SKM-1 treated with dmso at 0.1 percent for 144 hours (cell line): ENCODE data around the gene PAPPA.

Experiments
- DNase-seq: peaks from one replicate; lab custom pipeline; 2025; ENCODE audit not compliant: unreplicated experiment; lab: John Stamatoyannopoulos, UW

PAPPA gene

DNA sequence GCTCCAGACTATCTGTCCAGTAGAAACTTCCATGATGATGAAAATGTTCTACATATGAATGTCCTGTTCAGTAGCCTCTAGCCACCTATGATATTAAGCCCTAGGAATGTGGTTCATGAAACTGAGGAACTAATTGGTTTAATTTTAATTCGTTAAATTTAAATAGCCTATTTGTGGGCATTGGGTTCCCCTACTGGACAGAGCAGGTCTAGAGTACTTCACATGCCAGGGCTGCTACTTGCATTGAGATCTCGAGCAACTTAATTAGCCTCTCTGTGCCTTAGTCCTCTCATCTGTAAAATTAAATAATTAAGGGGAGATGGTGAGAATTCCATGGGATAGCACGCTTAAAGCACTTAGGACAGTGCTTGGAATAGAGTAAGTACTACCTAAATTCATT is 160.0 kb downstream of the PAPPA start:
- no peak for DNase-seq

DNA sequence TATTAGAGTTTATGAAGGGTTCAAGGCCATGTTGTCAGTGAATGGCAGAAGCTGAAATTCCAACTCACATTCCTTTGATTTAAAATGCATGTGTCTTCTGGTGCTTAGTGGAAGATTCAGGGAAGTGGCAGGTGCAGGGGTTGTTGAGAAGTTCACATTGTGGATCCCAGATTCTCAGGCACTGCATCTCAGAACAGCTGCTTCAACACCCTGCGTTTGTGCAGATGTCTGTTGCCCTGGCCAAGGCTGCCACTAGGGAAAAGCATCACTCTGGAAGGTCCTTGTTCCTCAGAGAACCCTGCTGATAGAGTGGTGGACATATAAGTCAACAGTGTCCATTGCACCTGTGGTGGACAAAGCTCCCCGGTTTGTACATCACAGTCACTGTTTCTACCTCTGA is 162.7 kb downstream of the PAPPA start:
- no peak for DNase-seq

DNA sequence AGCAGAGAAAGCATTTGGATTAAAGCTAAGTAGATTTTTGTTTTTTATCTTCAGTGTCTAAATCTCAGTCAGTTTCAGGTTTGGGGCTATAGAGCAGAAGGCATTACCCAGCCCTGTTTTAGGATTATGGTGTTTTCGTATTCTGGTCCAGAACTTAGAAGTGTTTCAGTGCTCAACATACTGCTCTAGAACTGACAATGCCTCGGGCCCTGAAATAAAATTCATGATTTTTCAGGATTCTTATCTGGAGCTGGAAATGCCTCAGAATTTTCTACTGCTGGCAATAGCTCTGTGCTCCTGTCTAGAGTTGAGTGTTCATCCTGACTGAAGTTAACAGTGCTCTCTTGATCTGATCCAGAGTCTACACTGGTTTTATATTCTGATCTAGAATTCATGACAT is 163.9 kb downstream of the PAPPA start:
- DNase-seq, result no peak

DNA sequence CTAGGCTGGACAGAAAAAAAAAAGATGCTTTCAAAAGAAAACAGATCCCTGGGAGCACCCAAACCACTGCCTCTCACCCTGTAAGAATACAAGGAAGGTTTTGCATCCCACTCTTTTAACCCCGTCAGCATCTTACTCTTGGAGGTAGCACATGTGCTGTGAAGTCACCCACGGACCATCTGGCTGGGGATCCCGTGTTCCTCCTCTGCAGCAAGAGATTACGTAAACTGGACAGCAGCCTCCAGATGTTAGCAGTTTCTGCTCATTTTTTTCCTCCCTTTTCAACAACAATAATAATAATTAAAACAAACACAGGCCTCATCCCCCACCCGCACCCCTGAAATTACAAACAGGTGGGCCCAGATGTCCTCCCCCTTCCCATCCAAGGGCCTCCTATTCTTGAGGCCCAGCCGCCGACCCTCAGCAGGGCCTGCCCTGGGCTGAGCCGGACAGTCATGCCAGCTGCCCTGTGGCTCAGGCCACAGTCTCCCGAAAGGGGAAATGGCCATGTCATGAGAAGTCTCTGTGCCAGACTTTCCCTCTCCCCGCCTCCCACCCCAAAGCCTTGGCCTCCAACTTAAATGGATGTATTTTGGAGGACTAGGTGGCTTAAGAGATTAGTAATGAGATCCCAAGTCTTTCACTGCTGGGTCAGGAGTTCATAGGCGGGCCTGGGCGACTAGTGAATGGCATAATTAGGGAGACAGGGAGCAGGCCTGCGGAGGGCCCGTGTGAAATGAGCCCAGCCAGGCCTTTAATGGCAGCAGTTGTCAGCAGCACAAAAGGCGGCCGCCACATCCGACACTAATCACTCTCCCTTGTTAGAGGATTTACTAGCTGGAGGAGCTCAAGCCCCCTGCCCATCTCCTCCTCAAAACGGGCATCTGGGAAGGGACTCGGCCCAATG is 165.1 kb downstream of the PAPPA start:
- no peak for DNase-seq

DNA sequence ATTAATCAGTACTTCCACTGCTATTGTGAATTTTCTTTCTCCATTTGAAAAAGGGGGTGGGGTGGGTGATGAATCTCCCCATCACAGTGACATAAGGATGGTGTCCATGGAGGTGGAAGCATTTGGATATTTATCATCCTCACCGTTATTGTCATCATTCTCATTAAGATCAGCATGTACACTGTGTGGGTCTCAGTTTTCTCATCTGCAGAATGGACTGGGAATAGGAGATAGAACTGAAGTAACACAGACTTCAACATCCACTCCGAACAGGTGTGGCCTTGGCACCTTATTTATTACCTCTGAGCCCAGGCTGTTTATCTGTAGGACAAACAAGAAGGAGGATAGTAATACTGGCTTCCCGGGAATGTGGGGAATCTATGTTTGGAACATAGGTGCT is 165.9 kb downstream of the PAPPA start:
- DNase-seq, result no peak

DNA sequence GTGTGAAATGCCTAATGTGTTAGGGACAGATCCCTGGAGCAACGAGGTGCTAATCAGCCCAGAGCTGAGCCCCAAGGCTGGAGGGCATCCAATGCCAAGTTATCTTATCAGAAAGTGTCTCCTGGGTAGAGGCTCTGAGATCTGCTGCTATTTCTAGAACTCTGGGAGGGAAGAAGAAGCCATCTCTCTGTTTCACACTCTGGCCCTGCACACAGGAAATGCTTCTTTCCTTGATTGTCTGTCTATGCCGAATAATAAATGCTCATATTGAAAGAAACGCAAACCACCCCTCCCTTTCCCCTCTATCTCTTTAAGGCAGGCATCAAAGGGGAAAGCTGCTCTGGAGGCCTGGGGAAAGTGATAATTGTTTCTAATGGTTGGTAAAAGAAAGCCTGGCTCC is 166.7 kb downstream of the PAPPA start:
- no peak for DNase-seq

DNA sequence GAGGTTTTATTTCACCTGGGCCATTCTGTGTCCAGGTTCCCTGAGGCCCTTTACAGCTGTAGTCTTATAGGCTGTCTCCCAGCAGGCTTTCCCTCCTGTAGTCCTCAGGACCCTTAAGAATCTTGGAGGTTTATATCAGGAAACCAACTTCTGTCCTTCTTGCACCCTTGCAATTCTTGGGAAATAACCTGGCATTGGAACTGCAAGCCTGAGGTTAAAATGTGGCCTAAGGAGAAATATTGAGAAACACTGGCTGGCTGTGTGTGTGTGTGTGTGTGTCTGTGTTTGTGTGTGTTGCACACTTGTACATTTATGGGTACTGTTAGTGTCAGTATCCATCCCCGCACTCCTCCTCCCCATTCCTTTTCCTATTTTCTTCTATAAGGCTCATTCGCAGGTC is 168.9 kb downstream of the PAPPA start:
- no peak for DNase-seq

DNA sequence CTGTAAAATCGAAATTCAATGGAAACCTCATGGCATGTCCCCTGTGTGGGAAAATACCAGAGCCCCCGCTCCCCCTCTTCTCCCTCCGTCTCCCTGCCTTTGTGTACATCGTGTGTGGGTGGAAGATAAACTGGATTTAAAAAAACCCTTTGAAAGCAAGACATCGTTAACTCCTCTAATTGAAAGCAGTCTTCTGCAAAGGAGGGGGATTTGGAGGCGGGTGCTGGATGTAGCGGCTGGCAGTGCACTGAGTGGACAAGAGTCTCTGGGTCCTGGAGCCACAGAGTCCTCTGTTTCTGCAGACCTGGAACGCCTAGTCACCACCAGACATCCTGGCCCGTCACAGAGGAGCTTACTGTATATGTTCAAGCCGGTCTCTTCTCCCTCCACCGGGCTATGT is 169.4 kb downstream of the PAPPA start:
- DNase-seq, result no peak

DNA sequence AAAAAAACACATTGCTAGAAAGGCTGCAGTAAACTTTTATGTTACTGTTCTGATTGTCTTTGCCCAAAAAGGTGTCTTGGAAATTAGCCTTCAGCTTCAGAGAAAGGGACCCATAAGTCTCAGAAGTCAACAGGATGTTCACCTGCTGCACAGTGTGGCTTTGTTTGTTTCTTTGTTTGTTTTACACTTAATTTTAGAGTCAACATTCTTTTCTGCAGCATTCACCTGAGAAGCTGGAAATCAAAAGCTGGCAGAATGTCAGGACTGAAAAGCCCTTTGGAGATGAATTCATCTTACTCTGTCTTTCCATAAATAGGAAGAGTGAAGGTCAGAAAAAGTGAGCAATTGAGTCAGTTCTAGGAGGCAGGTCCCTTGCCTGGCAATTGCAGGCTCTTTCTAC is 170.0 kb downstream of the PAPPA start:
- no peak for DNase-seq

DNA sequence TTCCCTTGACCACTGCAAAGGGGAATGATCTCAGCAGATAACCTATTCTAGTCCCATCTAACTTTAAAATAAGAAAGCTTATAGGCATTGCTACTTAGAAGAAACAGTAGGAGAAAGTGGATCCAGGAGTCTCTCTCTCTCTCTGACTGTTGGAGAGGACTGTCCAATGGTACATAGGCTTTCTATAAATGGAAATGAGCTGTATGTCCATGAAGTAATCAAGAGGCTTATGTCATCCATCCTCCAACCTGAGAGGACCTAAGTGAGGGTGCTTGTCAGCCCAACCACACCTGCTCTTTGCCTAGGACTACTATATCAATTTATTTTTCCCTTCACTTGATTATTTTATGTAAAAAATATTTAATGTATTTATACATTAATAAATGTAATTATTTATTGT is 172.3 kb downstream of the PAPPA start:
- DNase-seq, result no peak

DNA sequence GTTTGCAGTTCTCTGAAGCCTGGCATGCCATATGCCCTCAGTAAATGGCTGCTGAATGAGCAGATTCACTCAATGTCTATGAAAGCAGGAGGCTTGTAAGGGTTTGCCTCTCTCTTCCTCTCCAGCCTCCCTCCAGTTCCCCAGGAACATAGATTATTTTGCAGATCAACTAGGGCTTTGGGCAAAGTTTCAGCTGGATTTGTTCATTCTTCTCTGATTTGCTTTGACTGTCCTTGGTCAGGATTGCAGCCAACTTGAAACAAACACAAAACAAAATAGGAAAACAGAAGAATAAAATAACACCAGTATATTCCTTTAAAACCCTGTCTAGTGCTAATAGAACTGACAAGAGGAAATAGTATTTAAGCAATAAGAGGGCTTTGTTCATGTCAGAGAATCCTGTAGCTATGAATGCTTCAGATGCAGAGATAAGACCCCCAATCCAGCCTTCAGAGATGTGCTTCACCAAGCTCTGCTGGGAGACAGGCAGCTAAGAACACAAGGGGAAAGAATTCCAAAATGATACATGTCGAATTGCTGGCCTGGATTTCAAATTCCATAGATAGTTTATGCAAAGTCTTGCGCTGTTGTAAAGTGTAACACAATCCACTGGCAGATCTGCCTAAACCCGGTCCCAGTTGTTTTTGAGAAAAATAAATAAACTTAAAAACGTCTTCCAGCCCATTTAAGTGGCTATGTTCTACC is 174.3 kb downstream of the PAPPA start:
- DNase-seq, result no peak

DNA sequence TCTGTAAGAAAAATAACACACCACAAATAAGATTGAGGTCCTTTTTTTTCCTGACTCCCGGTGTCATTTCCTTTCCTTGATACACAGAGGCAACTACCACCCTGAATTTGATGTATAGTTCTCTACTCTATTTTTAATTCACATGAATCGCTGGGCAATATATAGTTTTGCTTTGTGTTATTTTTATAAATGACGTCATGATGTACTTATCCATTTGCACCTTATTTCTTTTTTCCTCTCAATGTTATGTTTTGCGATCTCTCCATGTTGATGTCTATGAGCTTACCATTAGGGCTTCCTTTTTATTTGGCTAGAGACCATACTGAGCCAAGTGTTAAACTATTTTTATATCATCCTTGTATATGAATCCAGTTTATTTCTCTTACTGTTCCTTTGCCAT is 175.9 kb downstream of the PAPPA start:
- no peak for DNase-seq

DNA sequence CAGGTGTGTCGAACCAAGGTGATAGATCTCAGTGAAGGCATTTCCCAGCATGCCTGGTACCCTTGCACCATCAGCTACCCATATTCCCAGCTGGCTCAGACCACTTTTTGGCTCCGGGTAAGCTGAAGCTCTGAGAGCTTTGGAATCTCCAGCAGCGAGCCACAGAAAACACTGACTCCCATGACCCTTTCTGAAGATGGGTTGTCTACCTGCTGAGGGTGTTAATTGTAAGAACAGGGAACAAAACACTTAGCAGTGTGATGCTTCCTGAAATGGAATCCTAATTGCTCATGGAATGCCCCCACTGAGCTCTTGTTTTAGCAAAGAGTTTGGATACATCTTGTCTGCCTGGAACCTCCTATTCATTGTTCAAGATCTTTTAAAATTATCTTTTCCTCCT is 177.7 kb downstream of the PAPPA start:
- no peak for DNase-seq

DNA sequence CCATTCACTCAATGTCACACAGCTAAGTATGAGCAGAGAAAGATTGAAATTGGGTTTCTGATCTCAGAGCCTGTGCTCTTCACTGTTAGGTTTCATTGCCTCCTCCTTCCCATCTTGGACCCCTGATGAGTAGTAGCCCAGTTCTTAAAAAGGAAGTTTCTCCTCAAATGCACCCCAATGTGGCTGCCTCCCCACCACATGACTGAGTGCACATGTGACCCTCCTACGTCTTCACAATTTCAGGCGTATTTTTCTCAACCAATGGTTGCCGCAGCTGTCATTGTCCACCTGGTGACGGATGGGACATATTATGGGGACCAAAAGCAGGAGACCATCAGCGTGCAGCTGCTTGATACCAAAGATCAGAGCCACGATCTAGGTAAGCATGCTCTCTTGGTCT is 178.5 kb downstream of the PAPPA start:
- DNase-seq, result no peak

DNA sequence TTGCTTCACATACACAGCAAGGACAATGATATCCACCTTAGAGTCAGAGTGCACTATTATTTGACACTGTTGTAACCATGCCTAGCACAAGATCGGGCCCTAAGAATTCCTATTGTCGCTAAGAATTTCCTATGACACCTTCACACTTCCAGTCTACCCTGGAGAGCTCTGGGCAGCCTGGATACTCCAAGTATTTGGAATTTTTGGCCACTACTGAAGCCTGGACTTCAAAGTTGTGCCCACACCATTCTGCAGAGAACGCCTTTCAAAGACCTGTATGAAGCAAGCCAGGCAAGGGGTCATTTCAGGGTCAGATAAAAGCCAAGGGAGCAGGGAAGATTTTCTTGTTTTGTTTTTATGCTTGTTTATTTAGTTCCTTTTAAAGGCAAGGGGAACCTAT is 179.7 kb downstream of the PAPPA start:
- no peak for DNase-seq

DNA sequence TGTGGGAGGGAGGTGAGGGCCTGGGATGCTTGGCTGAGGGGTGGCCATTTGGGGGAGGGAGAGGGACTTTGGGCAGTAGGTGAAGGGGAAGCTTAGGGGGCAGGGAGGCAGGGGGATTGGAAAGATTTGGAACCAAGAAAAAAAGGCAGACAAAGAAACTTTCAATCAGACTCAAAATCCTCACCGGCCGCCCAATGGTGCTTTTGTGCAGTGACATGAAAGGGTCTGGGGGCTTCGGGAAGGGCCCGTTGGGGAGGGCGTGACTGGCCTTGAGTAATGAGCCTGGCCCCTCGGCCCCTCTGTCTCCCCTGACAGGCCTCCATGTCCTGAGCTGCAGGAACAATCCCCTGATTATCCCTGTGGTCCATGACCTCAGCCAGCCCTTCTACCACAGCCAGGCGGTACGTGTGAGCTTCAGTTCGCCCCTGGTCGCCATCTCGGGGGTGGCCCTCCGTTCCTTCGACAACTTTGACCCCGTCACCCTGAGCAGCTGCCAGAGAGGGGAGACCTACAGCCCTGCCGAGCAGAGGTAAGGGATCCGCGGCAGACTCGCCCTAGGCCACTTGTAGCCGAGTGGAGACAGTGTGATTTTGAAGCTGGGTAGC is 181.1 kb downstream of the PAPPA start:
- DNase-seq, result no peak

DNA sequence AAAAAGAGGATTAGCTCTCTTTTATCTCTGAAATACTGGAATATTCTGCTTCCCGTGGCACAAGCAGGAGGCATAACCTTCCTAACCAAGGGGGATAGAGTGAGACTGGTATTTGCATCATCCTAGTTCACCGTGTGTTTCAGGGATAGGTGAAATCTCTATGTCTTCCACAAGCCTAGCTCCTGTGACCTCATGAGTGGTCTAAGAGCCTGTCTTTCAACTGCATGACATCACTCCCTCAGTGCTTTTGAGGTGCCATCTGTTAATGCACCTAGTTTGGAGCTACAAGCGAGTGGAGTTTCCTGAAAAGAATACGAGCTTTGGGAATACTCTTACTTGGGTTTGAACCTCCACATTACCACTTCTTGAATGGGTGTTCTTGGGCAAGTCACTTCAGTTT is 181.8 kb downstream of the PAPPA start:
- DNase-seq, result no peak

DNA sequence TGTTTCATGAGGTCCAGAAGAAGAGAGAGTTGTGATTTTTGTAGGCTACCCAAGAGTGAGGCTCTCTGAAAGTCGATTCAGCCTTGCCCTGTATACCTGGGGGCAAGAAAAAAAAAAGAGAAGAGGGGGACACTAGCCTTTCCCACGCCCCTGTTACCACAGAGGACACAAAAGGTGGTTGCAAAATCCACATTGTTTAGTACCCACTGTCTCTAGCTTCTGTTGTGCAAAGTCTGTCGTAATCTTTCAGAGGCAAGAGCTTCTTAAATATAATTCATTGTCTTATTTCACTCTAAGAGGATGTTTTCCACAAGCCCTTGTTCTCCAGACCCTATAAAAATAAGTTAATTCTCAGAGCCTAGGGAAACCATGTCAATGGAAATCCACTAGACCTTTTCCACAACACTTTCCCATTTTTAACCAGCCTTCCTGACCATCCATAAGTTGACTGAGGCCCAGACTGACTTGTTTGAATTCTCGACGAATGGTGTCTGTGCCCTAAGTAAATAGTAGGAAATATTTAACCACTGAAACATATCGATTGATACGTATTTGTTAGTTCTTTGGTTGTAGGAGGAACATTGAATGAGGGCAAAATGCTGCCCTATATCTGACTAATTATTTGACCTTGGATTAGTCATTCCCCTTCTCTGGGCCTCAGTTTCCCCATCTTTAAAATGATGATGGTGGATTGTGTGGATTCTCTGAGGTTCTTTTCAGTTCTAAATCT is 182.7 kb downstream of the PAPPA start:
- no peak for DNase-seq

DNA sequence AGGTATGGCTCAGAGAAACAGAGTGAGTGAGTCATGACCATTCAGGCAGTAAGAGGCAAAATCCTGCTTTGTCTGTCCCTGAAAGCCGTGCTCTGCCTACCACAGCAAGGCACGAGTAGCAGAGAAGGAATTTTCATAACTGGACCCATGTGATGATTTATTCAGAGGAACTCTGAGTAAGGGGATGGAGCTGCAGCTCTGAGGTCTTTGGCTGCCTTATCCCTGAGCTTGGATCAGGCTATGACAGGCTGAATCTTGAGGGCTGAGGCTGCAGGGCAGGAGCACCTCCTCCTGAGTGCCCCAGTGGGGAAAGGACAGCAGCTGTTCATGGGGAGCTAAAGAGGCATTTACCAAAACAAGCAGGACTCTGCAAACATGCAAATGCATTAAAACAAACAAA is 183.4 kb downstream of the PAPPA start:
- no peak for DNase-seq

DNA sequence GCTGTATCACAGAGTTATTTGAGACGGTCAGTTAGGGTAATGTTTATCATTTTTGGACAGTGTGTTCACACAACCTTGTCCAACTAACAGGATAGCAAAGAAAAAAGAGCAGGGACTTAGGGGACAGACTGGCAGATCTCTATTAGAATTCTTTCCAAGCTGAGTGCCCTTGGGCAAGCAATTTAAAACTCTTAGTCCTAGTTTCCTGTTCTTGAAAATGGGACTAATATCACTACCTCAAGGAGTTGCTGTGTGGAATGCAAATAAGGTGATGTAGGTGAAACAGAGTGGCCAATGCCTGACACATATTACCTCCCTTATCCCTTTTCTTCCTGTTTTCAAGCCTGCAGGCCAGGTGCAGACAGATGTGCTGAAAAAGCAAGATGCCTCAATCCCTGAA is 186.7 kb downstream of the PAPPA start:
- DNase-seq, result no peak

DNA sequence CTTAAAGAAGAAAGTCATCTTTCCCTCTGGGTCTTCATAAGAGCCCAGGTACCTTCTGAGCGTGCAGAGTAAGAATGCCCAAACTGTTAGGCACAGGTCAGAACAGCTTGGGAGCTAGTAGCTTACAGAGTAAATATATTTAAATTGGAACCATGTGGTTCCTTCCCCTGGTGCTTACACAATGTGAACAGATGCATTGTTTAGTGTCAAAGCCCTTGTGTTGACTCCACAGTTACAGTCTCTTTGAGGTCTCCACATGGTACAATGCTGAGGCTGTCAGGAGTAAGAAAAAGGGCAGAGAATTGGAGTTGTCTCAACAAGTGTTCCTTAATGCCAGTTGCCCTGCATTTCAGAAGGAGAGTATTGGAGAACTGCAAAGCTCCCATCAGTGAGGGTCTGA is 188.5 kb downstream of the PAPPA start:
- DNase-seq, result no peak

DNA sequence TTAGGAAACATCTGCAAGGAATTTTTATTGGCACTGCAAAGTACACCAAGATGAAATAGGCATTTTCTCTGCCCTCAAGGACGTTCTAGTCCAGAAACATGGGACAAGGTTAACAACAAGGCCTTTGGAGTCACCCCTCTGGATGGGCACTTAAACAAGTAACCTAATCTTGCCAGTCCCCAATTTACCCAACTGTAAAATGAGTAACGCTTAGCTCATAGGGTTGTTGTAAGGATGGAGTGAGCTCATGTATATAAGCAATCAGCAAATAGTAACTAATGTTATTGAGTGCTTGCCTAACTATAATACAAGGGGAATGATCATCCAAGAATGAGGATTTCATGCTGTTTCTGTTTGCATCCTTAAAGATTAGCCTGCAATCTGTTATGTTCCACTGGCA is 189.3 kb downstream of the PAPPA start:
- DNase-seq, result no peak
